ENCODE results near the gene THAP7.
"Not testable (repeated sequence)": the region's sequence is repeated elsewhere in the genome, so short reads cannot be mapped to it uniquely, and the experiment has no call there.

Gene THAP7

GRCh38 chr22:20978419-20978818, 23.5 kb downstream of the THAP7 start:
- DNase-seq (ENCODE audit: low read depth): no peak

GRCh38 chr22:20977516-20978170, 24.3 kb downstream of the THAP7 start:
- DNase-seq (ENCODE audit: low read depth): no peak

DNA sequence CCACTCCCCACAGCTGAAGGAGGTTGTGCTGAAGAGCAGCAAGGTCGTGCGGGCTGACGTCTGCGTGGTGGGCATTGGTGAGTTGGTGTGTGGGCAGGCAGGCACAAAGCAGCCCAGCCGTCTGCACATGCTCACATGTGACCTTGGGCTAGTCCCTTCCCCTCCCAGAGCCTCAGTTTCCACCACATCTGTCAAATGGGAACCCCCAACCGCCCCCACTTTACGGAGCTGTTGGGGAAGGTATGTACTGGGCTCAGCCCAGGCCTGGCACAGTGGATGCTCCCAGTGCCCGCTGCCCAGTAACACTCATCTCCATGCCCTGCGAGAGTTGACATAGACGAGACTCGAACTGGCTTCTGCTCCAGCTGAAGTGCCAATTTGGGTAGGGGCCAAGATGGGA, 24.9 kb downstream of the THAP7 start:
- DNase-seq (ENCODE audit: low read depth): no peak

DNA sequence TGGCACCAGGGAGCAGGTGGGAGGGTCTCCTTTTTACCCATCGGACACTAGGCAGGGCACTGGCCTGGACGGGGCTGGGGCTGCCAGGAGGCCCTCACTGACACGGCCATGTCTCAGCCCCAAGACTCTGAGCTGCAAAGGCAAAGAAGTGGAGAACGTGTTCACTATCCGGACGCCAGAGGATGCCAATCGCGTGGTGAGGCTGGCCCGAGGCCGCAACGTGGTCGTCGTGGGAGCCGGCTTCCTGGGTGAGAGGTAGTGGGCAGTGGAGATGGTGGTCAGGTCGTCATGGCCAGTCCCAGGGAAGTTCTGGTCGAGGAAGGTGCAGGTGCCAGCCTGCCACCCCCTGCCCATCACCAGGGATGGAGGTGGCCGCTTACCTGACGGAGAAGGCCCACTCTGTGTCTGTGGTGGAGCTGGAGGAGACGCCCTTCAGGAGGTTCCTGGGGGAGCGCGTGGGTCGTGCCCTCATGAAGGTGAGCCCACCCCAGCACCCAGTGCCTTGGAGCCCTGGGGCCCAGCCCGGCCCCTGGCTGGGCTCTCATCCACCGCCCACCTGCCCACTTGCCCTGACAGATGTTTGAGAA, 25.5 kb downstream of the THAP7 start:
- no peak for DNase-seq (ENCODE audit: low read depth)

- DNase-seq (ENCODE audit: low read depth): no peak
These were observed 26.2 kb downstream of the THAP7 start for GRCh38 chr22:20975541-20976290.

DNA sequence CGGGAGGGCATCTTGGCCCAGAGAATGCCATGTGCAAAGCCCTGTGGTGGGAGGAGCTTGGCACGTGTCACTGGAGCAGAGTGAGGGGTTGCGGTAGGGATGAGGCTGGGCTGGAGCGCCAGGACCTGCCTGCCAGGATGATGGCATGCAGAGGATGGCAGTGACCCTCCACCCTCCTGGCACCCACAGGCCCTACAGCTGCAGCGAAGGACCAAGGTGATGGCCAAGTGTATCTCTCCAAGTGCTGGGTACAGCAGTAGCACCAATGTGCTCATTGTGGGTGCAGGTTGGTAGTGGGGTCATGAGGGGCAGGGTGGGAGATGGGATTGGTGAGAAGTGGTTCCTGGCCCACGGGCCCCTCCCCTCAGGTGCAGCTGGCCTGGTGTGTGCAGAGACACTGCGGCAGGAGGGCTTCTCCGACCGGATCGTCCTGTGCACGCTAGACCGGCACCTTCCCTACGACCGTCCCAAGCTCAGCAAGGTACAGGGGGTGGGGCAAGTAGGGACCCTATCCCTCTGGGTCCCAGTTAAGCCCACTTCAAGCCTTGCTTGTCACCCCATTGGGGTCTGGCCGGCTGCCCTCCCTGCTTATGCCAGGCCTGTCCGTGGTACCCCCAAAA, 27.5 kb downstream of the THAP7 start:
- DNase-seq (ENCODE audit: low read depth): no peak

- no peak for DNase-seq (ENCODE audit: low read depth)
These were observed 28.2 kb downstream of the THAP7 start for GRCh38 chr22:20973634-20974286.

- DNase-seq (ENCODE audit: low read depth): no peak
These were observed 28.9 kb downstream of the THAP7 start for GRCh38 chr22:20972933-20973577.

DNA sequence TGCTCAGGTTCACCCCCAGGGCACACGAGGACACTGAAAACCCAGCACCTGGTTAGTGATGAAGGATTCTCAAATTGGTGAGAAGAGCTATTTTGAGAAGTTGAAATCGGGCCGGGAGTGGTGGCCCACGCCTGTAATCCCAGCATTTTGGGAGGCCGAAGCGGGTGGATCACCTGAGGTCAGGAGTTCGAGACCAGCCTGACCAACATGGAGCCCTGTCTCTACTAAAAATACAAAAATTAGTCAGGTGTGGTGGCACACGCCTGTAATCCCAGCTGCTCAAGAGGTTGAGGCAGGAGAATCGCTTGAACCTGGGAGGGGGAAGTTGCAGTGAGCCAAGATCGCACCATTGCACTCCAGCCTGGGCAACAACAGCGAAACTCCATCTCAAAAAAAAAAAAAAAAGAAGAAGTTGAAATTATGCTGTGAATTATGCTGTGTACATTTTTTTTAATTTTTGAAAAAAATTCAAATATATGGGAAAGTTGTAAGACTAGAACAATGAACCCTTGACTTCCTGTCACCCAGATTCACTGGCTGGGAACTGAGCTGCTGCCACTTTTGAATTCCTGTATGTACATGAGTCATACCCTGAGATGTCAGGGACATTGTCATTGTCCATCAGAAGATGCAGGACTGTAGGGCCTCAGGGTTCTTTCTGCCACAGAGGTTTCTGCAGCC, 29.8 kb downstream of the THAP7 start:
- DNase-seq (ENCODE audit: low read depth): not testable (repeated sequence)

- no peak for DNase-seq (ENCODE audit: low read depth)
These were observed 30.8 kb downstream of the THAP7 start for GRCh38 chr22:20970939-20971657.

DNA sequence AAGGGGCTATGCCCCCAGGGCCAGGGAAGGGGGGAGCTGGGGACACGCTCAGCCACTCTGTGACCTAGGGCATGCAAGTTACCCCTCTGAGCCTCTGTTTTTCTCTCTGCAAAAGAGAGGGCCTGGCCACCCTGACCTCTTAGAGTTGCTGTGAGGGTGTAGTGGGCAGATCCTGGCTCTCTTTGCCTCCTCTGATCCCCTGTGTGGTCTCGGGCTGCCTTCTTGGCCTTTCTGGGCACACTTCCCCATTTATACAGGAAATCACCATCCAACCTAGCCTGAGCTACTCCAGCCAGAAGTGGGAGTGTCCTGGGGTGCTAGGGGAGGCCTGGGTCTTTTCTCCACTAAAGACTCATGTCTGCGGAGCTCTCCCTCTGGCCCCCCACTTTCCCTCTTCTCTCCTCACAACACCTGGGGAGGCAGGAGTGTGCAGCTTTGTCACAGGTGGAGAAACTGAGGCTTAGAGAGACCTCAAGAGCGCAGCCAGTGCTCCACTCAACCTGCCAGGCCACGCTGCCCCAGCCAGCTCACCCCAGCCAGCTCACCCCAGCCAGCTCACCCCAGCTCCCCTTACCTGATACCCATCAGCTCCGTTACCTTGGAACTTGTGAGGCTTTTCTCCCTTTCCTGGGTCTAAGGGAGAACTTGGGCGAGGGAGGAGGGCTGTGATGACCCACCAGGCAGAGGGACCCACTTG, 33.5 kb downstream of the THAP7 start:
- DNase-seq (ENCODE audit: low read depth): no peak

DNA sequence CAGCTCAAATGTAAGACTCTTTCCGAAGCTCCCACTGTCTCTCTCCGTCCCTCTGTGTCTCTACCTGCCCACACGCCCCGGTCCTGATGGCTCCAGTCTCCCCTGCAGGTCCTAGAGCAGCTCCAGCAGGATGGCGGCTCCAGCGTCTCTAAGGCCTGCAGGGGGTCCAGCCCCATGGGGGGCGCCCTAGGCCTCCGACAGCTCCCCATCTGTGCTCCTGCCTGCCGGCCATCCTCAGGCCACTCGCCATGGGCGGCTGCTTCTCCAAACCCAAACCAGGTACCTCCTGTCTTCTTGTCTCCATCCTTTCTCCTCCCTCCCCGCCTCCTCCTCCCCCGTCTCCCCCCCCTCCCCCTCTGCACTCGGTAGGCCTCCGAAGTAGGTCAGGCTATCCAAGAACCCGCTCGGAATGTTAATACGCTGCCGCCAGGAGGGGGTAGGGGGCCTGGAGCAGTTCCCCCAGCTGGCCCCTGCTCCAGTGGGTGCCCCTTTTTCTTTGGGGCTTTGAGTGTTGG, 34.2 kb downstream of the THAP7 start:
- no peak for DNase-seq (ENCODE audit: low read depth)

DNA sequence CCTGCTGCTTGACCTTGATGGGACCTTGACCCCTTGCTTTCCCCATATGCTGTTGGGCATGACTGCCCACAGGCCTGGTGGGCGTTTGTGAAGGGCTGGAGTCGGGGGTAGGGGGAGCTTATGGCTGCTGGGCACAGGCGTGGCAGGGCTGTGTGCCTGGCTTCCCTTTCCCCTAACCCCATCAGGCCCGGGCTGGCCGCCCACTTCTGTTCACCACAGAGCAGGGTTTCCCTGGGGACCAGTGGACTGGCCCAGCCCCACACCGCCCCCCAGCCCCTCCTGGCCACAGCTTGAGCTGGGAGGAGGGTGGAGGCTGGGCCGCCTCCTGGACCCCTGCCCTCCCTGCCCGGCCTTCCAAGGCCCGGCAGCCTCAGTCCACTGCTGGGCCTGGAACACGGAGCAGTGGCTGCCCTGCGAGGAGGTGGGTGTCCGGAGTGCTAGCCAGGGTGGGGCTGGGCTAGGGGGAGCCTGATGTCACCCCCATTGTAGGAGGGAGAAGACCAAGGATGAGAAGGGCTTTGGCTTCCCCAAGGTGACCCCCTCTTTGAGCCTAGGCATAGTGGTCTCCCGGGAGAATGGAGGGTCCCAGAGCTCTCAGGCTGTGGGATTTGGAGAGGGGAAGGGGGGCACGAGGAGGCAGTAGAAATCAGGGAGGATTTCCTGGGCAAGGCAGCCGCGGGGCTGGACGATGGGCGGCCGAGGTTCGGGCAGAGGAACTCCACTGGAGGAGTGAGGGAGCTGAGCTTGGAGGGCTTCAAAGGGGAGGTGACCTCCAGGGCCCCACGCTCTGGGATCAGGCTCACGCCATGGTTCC, 34.8 kb downstream of the THAP7 start, which contains the start of gene AIFM3:
Gene AIFM3, plus strand, starts transcription at position 373 of the 814 bp plus-strand sequence. CDS start 690 bp downstream, outside the sequence.
- no peak for DNase-seq (ENCODE audit: low read depth)

DNA sequence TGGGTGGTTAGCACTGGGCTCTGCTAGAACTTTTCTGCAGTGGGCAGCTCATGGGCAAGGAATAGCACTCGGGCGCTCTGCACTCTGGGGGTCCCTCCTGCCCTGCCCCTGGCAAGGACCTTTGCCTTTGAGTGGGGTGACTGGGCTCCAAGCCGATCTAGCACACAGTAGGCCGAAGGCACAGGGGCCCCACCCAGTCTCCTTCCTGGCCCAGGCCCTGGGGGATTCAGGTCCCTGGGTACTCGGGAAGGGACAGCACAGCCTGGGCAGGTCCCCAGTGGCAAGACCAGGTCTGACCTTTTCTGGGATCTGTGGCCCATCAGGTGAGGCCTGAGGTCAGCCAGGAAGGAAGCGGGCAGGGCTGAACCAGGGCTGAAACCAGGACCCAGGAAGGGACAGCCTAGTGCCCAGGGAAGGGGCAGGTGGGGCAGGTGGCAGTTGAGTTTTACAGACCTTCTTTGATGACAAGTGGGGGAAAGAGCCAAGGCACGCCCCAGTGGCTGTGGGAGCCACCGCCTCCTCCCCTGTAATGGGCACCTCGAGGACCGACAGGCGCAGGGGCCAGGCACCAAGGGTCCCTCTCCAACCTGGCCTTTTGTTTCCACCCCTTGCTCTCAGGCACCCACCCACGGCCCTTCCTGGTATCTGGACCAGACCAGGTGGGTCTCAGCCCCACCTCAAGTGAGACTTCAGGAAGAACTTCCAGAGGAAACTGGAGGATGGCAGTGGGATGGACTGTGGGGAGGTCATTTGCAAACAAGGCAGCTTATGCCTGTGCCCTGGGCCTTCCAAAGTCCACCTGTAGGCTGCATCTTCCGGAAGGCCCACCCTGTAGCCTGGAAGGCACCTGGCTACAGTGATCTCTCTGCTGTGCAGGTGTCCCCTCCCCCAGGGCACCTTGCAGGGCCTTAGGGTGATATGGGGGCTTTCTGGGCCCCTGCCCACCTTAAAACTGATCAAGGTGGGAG, 35.7 kb downstream of the THAP7 start:
- DNase-seq (ENCODE audit: low read depth): no peak

DNA sequence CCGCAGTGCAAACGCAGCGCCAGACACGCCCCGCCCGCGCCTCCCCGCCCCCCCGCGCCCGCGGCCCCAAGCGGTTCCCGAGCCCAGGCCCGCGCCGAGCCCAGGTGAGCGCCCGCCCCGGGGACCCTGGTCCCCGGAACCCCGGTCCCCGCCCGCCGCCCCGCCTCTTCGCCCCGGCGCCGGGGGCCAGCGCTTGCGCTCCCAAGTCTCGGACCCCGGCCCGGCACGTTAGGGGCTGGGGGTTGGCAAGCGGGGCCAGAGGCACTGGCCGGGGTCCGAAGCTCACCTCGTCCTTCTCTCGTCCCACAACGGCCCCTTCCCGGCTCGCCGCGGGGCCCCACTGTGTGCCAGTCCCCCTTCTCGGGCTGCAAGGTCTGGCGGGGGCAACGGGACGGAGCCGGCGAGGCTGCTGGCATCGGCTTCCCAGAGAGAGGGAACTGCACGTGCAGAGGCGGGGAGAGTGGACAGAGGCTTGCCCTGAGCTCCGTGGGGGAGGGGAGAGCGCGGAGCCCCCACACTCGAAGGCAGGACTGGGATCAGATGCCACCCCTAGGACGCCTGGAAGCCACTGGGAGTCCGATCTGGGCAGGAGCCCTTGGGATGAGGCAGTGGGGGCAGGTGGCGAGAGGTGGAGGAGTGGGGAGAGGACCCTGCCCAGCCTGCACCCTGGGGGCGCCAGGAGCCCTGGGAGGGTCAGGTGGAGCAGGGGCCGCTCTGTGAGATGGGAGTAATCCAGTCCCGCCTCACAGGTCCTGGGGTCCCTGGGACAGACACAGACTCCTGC, 36.6 kb downstream of the THAP7 start:
- no peak for DNase-seq (ENCODE audit: low read depth)

GRCh38 chr22:20964799-20965103, 37.2 kb downstream of the THAP7 start:
- DNase-seq (ENCODE audit: low read depth): no peak

Data from stimulated activated CD8-positive, alpha-beta memory T cell treated with anti-CD3 and anti-CD28 coated beads, Interleukin-12 subunit alpha, Interleukin-12 subunit beta, amount 100 ng/mL, for 1 hour (primary cell).